GM18909 (cell line): Measurements from ENCODE around the gene UBXN2A.
A peak's percentile ranks its signal among the peaks of the same experiment; 100 is the strongest.
"Not testable (repeated sequence)": the region's sequence is repeated elsewhere in the genome, so short reads cannot be mapped to it uniquely, and the experiment has no call there.

ENCODE experiments used
- ATAC-seq: cut with Tn5 transposase; IDR thresholded peaks from one replicate; pipeline ENCODE4 v1.9.1; 2021; ENCODE audit warnings: mild to moderate bottlenecking; ENCODE audit not compliant: unreplicated experiment, poor library complexity

Gene UBXN2A

DNA sequence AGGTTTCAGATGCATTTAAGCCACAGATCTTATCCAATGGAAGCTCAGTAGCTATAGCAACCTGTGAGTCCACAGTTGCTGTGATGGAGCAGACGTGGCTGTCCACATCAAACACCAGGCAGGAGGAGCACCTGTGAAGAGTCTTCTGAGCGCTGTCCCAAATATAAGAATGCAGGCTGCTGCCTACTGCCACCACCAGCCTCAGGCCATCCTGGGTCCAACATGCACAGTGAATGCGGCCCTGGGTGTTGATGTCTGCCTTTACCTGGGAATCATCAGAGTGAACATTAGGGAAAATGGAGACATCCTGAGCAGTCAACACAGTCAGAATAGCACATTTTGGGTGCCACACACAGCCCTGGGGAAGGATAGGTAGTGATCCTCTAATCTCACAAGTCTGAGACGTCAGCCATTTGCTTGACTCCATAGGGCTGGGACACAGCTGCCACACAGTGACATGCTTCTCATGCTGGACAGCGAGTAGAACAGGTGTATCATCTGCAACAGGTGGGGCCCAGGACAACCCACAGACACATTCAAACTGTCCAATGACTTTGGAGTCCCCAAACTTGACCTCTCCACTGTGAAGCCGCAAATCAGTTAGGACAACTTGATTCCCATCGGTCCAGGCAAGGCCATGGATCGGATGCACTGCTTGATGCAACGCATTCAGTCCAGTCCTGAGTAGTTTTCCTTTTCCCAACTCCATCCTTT is 98.7 kb downstream of the UBXN2A start:
- ATAC-seq = no peak

DNA sequence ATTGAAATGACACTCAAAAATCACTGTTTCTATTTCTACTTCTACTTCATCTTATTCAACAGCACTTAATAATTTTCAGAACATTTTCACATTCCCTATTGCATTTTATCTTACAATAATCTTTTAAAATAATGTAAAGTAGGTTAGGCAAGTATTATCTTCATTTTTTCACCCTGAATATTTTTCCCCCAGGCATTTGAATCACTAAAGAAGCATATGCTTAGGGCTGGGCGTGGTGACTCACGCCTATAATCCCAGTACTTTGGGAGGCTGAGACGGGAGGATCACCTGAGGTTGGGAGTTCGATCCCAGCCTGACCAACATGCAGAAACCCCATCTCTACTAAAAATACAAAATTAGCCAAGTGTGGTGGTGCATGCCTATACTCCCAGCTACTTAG is 100.2 kb downstream of the UBXN2A start:
- no peak for ATAC-seq

DNA sequence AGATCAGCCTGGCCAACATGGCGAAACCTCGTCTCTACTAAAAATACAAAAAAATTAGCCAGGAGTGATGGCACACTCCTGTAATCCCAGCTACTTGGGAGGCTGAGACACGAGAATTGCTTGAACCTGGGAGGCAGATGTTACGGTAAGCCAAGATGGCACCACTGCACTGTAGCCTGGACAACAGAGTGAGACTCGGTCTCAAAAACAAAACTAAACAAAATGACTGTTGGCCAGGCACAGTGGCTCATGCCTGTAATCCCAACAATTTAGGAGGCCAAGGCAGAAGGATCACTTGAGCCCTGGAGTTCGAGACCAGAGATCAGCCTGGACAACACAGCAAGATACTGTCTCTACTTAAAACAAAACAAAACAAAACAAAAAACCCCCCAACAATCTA is 102.9 kb downstream of the UBXN2A start:
- ATAC-seq = not testable (repeated sequence)

DNA sequence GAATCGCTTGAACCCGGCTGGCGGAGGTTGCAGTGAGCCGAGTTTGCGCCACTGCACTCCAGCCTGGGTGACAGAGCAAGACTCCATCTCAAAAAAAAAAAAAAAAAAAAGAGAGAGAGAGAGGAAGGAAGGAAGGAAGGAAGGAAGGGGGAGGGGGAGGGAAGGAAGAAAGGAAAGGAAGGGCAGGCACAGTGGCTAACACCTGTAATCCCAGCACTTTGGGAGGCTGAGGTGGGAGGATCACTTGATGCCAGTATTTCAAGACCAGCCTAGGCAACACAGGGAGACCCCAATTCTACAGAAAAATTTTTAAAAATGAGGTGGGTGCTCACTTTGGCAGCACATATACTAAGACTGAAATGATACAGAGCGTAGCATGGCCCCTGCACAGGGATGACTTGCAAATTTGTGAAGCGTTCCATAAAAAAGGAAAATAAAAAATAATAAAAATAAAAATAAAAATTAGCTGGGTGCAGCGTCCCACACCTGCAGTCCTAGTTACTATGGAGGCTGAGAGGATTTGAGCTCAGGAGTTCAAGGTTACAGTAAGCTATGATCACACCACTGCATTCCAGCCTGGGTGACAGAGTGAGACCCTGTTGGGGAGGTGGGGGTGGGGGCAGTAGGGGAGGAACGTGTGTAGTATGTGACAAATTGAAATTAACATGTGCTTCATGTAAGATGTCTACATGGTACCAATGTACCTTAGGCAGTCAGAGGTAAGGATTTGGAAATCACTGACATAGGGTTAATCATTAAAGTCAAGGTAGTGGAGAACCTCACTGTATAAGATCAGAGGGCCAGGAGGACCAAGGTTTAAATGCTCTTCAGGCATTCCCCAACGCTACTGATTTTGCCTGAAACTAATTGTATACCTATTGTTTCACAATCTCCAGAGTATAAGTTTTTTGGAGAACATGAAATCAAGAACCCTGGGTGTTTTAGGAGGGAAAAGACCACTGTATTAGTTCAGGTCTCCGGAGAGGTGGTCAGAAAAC is 105.5 kb downstream of the UBXN2A start:
- no peak for ATAC-seq

DNA sequence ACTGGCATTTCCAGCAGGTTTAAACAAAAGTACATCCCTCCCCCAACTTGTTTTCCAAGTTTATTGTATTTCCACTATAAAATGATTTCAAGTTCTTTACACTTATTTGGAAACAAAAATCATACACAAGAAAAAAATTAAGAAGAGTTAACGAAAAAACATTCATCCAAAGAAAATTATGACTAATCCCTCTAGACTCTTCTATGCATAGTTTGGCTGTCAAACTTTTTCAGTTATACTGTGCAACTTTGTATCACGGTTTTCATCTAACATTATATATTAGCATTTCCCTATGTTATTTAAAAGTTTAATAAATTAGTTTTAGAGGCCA is 106.3 kb downstream of the UBXN2A start:
- ATAC-seq = no peak

DNA sequence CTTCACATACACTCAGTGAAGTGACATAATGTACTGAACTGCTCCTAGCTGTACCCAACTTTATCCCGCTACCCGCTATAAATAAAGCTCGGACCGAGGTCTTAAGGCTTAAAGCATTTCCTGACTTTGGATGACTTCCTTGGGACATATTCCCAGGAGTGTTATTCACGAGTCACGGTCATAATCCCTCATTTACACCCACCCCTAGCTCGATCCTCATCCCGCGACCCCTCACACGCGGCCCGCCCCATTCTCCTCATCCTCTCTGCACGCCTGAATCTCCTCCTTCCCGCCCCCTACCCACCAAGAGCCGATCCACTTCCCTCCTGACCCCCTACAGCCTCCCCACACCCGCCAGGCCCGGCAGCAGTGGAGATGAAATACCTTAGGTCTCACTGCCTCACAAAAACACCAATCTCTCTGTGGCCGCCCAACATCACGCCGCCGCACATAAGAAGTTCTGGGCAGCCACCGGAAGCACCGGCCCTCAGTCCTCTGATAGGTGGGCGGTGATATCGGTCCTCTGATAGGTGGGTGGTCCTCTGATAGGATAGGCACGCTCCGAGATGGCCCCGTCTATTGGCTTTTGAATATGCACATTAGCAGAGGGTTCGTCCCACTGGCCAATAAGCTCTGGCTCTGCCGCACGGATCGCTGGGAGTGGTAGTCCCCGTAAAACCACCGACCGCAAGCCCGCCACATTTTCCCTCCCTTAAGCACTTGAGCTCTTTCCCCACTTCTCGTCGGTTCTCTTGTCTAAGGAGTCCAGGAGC is 106.9 kb downstream of the UBXN2A start, which contains the start of gene WDCP:
TSS of gene WDCP (minus strand) at position 462 of the 773 bp plus-strand sequence. CDS start 7,897 bp downstream, outside the sequence.
- ATAC-seq = peak; percentile 99

DNA sequence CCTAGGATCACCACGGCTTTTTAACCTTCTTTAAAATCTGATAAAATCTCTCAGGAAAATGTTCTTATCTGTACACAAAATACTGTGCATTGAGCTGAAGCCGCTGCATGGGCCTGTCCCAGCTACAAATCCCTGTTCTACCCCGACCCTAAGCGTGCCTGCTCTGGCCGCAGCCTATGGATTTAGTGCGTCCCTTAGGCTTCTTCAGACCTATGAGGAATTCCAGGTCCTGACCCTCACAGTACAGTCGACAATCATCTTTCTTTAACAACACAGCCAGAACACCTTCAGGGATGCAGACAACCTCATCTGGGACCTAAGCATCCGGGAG is 107.4 kb downstream of the UBXN2A start:
- peak; percentile 0 for ATAC-seq

DNA sequence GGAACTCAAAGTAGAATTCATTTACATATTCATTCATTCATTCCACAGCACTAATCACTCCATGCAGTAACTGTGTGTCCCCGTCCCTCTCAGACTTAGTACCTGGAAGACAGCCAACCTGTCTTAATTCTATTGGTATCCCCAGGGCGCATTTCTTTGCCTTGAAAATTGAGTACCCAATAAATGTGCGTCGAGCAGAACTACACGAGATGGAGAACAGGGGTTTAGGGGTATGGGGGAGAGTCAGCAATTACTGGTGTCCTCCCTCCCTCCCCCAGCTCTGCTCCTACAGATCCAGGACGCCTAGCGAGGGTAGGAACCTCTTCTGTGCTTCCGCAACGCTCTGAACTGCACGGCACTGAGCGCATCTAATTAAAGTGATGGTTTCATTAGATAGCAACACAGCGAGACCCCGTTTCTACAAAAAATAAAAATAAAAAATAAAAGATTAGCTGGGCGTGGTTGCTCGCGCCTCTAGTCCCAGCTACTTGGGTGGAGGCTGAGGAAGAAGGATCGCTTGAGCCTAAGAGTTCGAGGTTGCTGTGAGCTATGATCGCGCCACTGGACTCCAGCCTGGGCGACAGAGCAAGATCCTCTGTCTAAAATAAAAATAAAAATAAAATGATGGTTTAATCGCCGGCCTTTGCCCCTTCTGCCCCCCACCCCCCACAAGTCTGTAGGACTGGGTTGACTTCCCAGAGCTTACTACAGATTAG is 108.7 kb downstream of the UBXN2A start:
- no peak for ATAC-seq

DNA sequence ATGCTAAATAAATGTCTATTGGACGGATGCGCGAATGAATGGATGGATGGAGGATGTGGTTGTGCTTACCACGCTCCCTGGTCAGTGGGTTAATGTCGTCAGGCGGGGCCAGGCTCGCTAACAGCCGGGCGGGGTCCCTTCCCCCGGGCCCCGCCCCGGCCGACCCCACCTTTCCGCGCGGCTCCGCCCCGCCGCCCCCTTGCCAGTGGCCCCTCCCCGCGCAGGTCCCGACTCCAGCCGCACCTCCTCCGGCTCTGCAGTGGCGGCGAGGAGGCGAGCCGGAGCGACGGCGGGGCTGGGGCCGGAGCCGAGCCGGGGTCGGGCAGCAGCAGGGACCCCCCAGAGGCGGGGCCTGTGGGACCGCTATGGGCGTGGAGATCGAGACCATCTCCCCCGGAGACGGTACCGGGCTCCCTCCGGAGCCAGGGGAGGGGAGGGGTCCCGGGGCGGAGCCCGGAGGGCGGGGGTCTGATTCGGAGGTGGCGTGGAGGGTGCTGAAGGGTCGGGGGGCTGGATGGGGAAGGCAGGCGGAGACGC is 109.3 kb downstream of the UBXN2A start, which contains the start of gene FKBP1B:
TSS of gene FKBP1B (plus strand) at position 257 of the 537 bp plus-strand sequence. CDS start at position 366, 109 bp downstream.
- no peak for ATAC-seq

DNA sequence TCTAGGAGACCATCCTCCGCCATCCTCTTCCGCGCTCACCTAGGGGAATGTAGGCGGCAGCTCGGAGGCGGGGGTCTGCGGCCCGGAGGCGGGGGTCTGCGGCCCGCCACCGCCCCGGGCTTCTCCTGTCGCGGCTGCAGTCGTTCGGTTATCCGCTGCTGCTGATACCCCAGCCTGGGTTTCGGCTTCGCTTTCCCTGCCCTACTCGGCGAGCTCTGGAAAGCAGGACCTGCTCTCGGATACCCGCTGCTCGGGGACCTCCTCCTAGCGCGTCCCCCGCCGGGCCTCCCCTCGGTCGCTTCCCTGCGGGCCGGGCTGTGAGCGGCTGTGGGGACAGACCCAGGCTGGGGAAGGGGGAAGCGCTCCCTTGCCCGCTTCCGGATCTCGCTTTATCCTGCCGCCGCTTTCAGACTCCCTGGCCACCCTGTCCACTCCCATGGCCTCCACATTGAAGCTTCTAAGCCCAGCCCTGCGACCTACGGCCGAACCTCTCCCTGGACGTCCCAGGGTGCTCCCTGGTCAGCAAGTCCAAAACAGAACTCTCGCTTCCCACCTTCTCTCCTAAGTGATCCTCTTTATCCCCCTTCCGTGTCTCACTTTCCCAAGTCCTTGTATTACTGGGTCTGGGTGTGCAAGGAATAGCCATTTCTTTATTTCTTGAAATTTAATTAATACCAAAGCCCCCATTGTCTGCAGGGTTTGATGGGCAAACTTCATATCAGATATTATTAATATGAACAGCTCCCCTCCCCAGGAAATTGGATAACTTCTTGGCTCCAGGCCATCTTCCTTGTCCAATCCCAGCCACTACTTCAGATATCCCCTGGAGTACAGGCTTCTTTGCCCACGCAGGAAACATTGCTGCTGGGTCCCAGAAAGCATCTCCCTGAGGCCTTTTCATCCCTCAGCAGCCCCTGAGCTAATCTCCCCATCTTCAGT is 110.0 kb downstream of the UBXN2A start:
- no peak for ATAC-seq

DNA sequence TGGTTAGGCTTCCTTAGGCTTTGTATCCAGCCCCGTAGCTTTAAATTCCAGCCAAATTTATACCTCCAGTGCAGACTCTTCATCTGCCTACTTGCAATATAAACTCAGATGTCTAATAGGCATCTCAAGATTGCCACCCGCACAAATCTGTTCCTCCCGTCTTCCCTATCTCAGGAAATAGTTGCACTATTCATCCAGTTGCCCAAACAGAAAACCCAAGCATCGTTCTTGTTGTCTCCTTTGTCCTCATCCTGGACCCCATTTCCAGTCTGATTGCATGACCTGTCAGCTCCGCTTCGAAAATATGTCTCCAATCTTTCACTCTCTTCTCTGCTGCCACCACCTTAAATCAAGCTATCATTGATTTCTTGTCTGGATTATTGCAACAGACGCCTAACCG is 111.6 kb downstream of the UBXN2A start:
- ATAC-seq = no peak

DNA sequence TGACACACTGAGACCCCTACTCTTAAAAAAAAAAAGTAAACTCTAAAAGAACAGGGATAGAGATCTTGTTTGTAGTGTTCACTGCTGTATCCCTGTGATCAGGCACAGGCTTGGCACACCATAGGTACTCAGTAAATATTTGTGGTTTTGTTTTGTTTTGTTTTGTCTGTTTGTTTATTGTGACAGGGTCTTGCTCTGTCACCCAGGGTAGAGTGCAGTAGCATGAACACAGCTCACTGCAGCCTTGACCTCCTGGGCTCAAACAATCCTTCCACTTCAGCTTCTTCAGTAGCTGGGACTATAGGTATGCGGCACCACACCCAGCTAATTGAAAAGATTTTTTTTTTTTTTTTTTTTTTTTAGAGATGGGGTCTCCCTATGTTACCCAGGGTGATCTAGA is 112.7 kb downstream of the UBXN2A start:
- ATAC-seq = no peak
